GM13977 (cell line): ENCODE results near the gene SIX2.

Source experiments
- DNase-seq: peaks from one replicate; pipeline ENCODE4 v3.0.0; 2012; ENCODE audit warnings: low spot score
- CTCF ChIP-seq: IDR thresholded peaks from 2 replicates; pipeline ENCODE4 v1.5.1; 2012; ENCODE audit warnings: mild to moderate bottlenecking, control low read depth; ENCODE audit not compliant: insufficient read depth; ENCODE audit errors: extremely low read depth, missing control alignments
- in situ Hi-C: fragments of 300-500 bp; cut with MboI; formaldehyde crosslinking; loops from one replicate; pipeline ENCODE4 v1.12.0; 2022; ENCODE audit warnings: low sequenced_read_pairs, low pct_unique_long_range_greater_than_20kb, mixed read lengths, inconsistent platforms; ENCODE audit not compliant: unreplicated experiment

The SIX2 gene

GRCh38 chr2:45009303-45009927 lies at the start of gene SIX2:
Gene SIX2 (minus strand): TSS chr2:45009452. CDS start chr2:45009110, 342 bp downstream.
- in situ Hi-C loops: no loop called here
- DNase-seq: peak; percentile 77

GRCh38 chr2:45055162-45055605 lies 45.9 kb upstream of the SIX2 start:
- DNase-seq: no peak
- in situ Hi-C loops: no loop called here
- no peak for TF ChIP-seq CTCF

More at GRCh38 chr2:45009303-45009927, at the start of gene SIX2:
- no peak for TF ChIP-seq CTCF

GRCh38 chr2:45053966-45054365 lies 44.7 kb upstream of the SIX2 start:
- no peak for DNase-seq
- TF ChIP-seq CTCF: no peak
- in situ Hi-C loops: no loop called here

GRCh38 chr2:45052388-45052928 lies 43.2 kb upstream of the SIX2 start:
- no peak for DNase-seq
- no peak for TF ChIP-seq CTCF
- in situ Hi-C loops: no loop called here

- in situ Hi-C loops: no loop called here
- no peak for TF ChIP-seq CTCF
- no peak for DNase-seq
Observed at GRCh38 chr2:45049569-45050336, 40.5 kb upstream of the SIX2 start.

- in situ Hi-C loops: no loop called here
Observed at GRCh38 chr2:45047301-45047700, 38.0 kb upstream of the SIX2 start.

More at GRCh38 chr2:45047301-45047700, 38.0 kb upstream of the SIX2 start:
- TF ChIP-seq CTCF: no peak
- DNase-seq: no peak
